Stimulated activated CD4-positive, alpha-beta T cell treated with anti-CD3 and anti-CD28 coated beads, Interleukin-4, amount 100 ng/mL, for 1 hour (primary cell): Measurements from ENCODE around the gene EHBP1.

ENCODE experiments used
- DNase-seq: peaks from one replicate; pipeline ENCODE4 v3.0.0-alpha.2; 2020

Gene EHBP1

DNA sequence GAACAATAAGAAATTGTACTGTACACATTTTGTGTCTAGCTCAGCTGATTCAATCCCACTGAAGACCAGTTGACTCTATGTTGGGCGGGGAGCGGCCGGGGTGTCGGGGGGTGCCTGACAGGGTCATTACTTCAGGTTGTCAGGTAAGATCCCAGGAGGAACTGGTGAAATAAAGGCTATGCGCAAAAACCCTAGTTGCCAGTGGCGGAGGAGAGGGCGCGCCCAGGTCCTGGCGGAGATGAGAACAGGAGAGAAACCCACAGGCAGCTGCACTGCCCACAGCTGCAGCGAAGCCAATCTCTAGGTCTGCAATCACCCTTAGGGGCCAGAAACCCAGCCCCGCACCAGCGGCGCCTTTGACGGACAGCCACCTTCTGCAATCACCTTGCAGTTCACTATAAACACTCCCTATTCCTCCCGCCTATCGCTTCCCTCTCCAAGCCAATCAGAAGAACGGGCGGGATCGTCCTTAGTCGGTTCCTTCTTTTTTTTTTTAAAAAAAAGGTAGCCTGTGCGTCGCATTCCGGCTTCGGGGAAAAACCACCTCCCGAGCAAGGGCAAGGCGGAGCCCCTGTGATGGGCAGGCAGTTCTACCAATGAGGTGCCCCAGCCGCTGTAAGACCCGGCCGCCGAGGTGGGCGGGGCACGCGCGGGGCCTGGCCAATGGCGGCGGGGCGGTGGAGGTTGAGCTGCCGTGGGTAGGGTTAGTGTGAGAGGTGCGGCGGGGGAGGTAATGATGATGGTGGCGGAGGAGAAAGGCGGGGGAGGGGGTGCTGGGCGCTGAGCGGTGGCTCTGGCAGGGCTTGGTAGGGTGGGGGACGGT lies at the start of gene EHBP1:
EHBP1 (plus strand) TSS at position 707 of the 823 bp plus-strand sequence. CDS start 1,479 bp downstream, outside the sequence.
- DNase-seq, result peak; percentile 98

- DNase-seq, result no peak
Measured at GRCh38 chr2:62657783-62658182, 47.7 kb upstream of the EHBP1 start.

GRCh38 chr2:62658891-62659290 lies 46.6 kb upstream of the EHBP1 start:
- no peak for DNase-seq

- no peak for DNase-seq
Measured at GRCh38 chr2:62660087-62660486, 45.4 kb upstream of the EHBP1 start.

GRCh38 chr2:62660582-62661262 lies 44.8 kb upstream of the EHBP1 start:
- no peak for DNase-seq

GRCh38 chr2:62661263-62661635 lies 44.3 kb upstream of the EHBP1 start:
- no peak for DNase-seq

GRCh38 chr2:62662131-62662530 lies 43.4 kb upstream of the EHBP1 start:
- no peak for DNase-seq

- no peak for DNase-seq
Measured at GRCh38 chr2:62662554-62662953, 43.0 kb upstream of the EHBP1 start.

- no peak for DNase-seq
Measured at GRCh38 chr2:62663411-62663810, 42.1 kb upstream of the EHBP1 start.

DNA sequence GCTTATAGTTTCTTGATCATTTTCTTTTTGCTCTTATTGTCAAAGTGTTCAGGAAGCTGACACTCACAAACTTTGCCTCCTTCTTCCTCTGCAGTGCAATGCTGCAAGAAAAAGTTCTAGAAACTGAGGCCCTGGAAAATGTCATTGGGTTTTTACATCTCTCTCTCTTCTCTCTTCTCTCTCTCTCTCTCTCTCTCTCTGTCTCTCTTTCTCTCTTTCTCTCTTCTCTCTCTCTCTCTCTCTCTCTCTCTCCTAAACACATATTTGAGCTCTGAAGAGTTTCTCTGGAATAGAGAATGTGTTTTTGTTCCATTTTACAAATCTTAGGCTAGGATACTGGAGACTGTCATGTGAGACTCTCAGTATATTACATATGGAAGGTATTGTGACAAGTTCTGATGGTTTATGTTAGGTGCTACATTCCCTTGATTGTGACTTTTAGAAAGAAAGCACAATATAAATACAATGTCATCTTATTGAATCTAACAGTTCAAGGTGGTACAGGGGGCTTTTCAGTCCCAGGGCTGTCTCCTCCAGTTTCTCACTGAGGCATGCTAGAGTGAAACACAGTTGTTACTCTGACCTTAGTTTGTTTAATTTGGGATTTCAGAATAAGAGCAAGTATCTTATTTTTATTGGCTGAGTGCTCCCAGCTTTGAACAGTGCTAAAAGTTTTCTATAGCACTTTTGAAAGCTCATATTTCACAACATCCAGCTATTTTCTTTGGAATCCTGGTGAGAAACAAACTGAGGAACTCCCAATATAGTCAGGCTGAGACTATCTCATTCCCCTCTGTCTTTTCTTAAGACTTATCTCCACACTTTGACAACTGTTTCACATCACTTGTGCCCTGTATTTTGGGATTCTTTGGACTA lies 41.4 kb upstream of the EHBP1 start:
- no peak for DNase-seq

DNA sequence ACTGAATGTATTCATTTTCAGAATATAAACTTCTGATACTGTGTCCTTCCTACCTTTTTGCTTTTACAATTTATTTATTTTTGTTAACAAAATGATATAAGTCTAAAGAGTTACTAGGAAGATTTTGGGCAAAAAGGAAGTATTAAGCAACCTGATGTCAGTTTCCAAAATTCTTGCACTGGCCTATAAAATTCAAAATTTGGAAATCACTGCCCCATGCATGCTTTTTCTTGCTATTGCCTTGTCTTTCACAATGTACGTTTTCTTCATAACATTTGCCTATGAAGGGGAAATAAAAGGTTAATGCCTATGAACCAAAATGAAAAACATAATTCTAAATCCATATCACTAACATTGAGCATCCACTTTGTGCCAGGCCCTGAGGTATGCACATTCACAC lies 40.1 kb upstream of the EHBP1 start:
- no peak for DNase-seq

- no peak for DNase-seq
Measured at GRCh38 chr2:62669180-62669579, 36.3 kb upstream of the EHBP1 start.

DNA sequence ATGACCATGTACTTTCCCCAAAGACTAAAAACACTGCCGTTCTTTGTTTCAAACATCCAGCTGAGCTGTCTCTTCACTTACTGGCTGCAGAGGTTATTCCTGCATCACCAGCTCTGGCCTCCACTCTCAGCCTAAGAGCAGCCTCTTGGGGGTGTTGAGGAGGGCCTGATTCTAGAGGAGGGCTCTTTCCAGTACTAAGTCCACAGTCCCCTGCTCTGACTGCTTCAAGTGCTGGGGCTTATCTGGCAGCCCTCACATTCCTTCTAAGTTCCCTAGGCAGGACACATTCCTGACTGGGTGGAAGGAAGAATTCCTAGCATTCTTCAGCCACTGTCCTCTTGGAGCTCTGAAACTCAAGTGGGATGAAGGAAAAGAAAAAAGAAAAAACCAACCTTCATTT lies 32.9 kb upstream of the EHBP1 start:
- DNase-seq, result no peak

GRCh38 chr2:62675062-62675461 lies 30.5 kb upstream of the EHBP1 start:
- no peak for DNase-seq

- DNase-seq, result no peak
Measured at GRCh38 chr2:62685256-62685655, 20.3 kb upstream of the EHBP1 start.

GRCh38 chr2:62686012-62686685 lies 19.4 kb upstream of the EHBP1 start:
- no peak for DNase-seq

- DNase-seq, result no peak
Measured at GRCh38 chr2:62687636-62688035, 17.9 kb upstream of the EHBP1 start.

- DNase-seq, result no peak
Measured at GRCh38 chr2:62688771-62689170, 16.7 kb upstream of the EHBP1 start.

- DNase-seq, result no peak
Measured at GRCh38 chr2:62691186-62691585, 14.3 kb upstream of the EHBP1 start.

DNA sequence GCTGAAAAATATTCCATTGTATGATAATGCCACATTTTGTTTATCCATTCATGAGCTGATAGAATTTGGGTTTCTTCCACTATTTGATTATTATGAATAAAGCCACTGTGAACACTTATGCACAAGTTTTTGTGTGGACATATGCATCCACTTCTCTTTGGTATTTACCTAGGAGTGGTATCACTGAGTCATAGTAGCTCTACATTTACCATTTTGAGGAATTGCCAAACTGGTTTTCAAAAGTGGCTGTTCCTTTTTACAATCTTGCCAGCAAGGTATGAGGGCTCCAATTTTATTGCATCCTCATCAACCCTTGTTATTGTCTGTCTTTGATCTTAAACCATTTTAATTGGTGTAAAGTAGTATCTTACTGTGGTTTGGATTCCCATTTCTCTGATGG lies 13.3 kb upstream of the EHBP1 start:
- DNase-seq, result no peak

GRCh38 chr2:62698653-62699052 lies 6.9 kb upstream of the EHBP1 start:
- DNase-seq, result no peak

DNA sequence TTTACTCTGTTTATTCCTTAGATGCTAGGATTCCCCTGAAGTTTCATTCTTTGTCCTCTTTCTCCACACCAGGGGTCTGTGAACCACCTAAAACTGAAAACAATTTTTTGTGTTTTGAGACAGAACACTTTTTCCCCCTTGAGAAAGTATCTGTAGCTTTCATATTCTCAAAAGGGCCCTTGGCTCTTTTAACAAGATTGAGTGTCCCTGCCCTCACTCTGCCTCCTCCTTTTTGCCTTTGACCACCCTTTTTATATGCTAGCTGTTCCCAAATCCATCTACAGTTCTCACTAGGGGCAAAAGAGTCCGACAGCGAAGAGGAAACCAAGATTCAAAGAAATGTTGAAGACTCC lies 883 bp upstream of the EHBP1 start:
- no peak for DNase-seq
